ENCODE data around the gene HMGCLL1.

DNA sequence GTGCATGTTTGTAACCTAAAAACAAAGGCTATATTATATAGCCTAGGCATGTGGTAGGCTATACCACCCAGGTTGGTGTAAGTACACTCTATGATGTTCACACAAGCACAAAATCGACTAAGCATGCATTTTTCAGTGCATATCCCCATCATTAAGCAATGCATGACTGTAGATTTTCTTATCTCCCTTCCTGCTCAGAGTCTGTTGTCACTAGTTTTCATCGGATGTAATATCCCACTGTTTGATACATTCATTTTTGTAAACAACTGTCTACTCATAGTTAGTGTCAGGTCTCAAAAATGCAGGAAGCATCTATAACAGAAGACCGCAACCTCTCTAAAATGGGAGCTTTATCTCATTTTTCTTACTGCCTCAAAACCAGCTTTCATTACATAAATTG is 181.0 kb downstream of the HMGCLL1 start:
- TF ChIP-seq POLR2A (IDR thresholded peaks at IDR 0.05; ENCODE audit: low read length) (no peak), GATA1 (IDR thresholded peaks at IDR 0.05; ENCODE audit: low read depth, low read length) (no peak)

All from erythroblast (primary cell).